Epithelial cell of proximal tubule (primary cell): ENCODE results near the gene ARV1. TPM values are rescaled to one million over a fixed set of nuclear protein-coding genes. Genes with fewer than 3 reads are reported as not detected.

ENCODE experiments used
- DNase-seq: peaks from one replicate; pipeline ENCODE4 v3.0.0-alpha.2; 2011; ENCODE audit warnings: low read depth
- H3K4me3 ChIP-seq: 2 replicates; pipeline ENCODE4 v1.5.1; 2011; ENCODE audit warnings: low read depth, mild to moderate bottlenecking, low read length
- total RNA-seq: library from RNA; depleted of rRNA; stranded (reverse); fragments of >200 nt; gene quantifications from 2 replicates; pipeline ENCODE4 v1.2.3, GENCODE V29; 2015
- TF ChIP-seq, protein P1 (sequence below): conservative IDR thresholded peaks from 2 replicates; pipeline ENCODE4 v1.5.1; 2012; ENCODE audit warnings: low read depth, mild to moderate bottlenecking, low read length

The ARV1 gene
- total RNA-seq, 1 donor from 2014 or later = 6.7 TPM

DNA sequence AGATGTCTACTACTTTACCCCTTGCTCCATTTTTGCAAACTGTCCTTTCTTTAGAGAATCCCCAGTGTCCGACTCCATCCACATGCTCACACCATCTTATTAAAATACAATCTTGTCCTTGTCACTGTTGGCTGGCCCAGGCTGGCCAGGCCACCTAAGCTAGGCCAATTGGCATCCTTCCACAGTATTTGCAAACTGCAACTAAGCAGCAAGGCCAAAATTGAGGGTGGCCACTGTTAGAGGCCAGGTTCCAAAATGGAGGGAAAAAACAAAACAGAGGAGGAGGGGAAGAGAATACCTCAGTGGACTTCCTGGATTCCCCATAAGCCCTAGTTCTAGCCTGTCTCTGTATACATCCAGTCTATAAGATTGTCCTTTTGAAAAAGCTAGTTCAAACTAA is 56.9 kb downstream of the ARV1 start:
- TF ChIP-seq, protein P1, sequence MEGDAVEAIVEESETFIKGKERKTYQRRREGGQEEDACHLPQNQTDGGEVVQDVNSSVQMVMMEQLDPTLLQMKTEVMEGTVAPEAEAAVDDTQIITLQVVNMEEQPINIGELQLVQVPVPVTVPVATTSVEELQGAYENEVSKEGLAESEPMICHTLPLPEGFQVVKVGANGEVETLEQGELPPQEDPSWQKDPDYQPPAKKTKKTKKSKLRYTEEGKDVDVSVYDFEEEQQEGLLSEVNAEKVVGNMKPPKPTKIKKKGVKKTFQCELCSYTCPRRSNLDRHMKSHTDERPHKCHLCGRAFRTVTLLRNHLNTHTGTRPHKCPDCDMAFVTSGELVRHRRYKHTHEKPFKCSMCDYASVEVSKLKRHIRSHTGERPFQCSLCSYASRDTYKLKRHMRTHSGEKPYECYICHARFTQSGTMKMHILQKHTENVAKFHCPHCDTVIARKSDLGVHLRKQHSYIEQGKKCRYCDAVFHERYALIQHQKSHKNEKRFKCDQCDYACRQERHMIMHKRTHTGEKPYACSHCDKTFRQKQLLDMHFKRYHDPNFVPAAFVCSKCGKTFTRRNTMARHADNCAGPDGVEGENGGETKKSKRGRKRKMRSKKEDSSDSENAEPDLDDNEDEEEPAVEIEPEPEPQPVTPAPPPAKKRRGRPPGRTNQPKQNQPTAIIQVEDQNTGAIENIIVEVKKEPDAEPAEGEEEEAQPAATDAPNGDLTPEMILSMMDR = no peak
- DNase-seq = no peak
- no peak overlapping the region for H3K4me3 ChIP-seq

DNA sequence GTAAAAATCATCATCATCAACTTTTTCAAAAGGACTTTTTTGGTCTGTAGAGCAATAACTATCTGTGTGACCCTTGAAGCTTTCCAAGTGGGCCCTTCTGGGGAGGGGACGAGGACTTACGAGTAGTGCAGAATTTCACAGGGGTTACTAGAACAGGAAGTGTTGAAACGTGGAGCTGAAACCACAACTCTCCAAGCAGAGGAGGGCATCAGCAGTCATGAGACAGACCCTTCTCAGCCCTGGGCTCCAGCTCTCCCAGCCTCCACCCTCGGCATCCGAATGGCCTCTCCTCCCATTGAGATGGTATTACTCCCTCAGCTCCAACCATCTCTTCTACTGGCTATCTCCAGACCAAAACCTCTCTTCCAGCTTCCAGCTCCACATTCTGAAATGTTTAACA is 57.5 kb downstream of the ARV1 start:
- no peak overlapping the region for H3K4me3 ChIP-seq
- DNase-seq = no peak
- TF ChIP-seq, protein P1 = no peak

DNA sequence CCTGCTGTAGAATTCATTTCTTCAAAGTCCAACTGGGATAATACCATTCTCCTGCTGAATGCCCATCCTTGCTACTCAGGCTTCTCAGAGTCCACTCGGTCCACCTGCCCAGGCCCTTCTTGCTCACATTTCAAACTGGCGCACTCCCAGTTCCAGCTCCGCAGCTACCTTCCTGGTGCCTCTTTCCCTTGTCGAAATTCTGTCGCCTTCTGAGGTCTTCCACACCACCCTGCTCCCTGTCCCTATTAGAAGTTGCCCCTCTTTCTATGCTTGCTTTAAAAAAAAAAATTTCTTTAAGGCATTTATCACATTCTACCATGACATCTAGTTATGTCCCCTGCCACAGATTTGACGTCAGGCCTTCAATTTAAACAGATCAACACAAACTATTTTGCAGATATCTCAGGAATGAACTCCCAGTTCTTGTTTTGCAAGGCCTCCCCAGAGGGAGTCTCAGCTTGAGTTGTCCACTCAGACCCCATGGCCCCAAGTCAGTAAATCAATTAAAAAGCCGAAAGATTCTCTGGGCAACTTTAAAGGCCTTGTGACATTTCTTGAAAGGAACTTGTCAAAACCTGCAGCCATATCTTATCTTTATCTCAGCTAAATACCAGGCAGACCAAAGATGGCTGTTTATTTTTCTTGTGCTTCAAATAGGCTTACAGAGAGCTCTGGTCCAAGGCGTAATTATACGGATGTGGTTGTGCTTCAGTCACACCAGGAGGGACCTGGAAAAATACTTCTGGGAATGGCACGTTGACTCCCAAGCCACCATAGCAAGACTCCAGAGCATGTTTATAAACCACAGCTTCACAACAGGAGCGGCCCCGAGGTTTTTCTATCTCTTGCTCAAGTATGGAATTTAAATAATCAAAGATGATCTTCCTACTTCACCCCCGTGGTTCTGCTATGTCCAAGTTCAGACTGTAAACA is 59.0 kb downstream of the ARV1 start:
- H3K4me3 ChIP-seq = no peak overlapping the region
- no peak for DNase-seq
- TF ChIP-seq, protein P1 = no peak

DNA sequence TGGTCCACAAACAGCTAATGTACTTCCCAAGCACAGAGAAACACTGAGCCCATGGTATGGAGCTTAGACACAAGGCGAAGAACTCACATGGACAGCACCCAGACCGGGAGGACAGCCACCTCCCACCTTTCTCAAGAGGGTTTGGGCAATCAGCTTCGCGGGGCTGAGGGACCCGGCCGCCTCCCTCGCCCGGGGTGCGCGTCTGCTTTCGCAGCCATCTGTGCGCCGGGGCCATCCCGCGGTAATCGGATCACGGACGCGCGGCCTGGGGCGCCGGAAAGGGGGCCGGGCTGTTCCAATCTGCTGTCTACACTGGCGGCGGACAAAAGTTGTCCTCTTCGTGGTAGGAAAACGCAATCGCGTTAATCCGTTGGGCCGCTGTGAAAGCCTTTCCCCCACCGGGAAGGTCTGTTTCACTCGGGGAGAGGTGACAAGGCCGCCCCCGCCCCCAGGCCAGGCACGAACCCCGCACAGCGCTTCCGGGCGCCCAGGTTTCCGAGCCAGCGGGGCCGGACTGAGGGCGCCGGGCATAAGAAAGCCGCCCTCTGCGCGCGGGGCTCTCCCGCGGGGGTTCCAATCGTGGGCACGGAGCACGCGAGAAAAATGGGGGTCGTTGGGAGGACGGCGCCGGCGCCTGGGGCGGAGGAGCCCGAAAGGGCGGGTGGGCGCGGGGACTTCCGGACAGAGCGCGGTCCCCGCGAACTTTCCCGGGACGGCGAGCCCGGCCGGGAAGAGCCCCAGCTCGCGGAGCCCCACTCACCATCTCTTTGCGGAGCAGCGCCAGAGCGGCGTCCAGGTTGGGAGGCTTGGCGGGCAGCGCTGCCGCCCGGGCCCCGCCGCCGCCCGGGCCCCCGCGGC is 60.5 kb downstream of the ARV1 start:
- DNase-seq = no peak

DNA sequence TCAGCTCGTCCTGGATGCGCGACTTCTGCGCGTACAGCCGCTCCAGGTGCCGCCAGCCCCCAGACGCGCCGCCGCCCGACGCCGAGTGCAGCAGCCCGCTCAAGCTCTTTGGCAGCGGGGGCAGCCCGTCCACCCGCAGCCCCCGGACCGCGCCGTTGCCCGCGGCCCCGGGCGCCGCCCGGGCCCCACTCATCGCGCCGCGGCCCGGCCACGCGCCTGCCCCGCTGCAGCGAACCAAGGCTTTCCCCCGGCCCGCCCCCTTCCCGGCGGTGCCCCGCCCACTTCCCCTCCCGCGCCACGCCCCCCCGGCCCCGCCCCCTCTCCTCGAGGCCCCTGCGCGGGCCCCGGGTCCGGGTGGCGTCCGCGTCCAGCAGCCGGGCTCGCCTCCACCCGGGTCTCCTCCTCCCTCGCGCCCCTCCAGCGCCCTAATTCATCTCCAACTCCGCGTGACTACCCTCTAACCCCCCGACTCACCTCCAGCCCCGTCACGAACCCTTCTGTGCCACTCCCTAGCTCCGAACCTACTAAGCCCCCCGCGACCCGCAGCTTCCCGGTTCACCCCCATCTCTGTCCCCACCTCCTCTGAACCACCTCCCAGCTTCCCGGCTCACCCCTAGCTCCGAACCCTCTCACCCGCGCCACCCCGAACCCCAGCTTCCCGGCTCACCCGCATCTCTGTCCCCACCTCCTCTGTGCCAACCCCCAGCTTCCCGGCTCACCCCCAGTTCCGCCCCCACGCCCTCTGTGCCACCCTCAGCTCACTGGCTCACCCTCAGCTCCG is 61.3 kb downstream of the ARV1 start, which contains the start of gene FAM89A:
Gene FAM89A, minus strand, starts transcription at position 236 of the 781 bp plus-strand sequence. Its CDS starts 43 bp downstream, at position 193.
- DNase-seq = no peak
- TF ChIP-seq, protein P1 = no peak

More for the DNA sequence above, 60.5 kb downstream of the ARV1 start:
- peak overlapping the region; percentile 65 for H3K4me3 ChIP-seq
- TF ChIP-seq, protein P1 = no peak

More for the DNA sequence above, 61.3 kb downstream of the ARV1 start, which contains the start of gene FAM89A:
- H3K4me3 ChIP-seq = peak within 1 kb of the TSS; percentile 65
